HUES48 (cell line): Measurements from ENCODE around the gene SYAP1.
"Not testable (repeated sequence)": the region's sequence is repeated elsewhere in the genome, so short reads cannot be mapped to it uniquely, and the experiment has no call there.

Experiments used
- H3K27ac ChIP-seq: one replicate; pipeline ENCODE4 v1.7.0; 2013; ENCODE audit warnings: low read depth, low read length, inconsistent platforms
- H3K27me3 ChIP-seq: 2 replicates; pipeline ENCODE4 v1.6.1; 2013; ENCODE audit warnings: mild to moderate bottlenecking, low read length; ENCODE audit not compliant: control insufficient read depth, insufficient read depth
- H3K36me3 ChIP-seq: 2 replicates; pipeline ENCODE4 v1.6.1; 2013; ENCODE audit warnings: low read length; ENCODE audit not compliant: control insufficient read depth, insufficient read depth
- H3K4me1 ChIP-seq: 2 replicates; pipeline ENCODE4 v1.6.1; 2013; ENCODE audit warnings: mild to moderate bottlenecking, low read length; ENCODE audit not compliant: control insufficient read depth, insufficient read depth
- H3K4me3 ChIP-seq: 2 replicates; pipeline ENCODE4 v1.5.1; 2013; ENCODE audit warnings: mild to moderate bottlenecking, low read depth, low read length
- H3K9ac ChIP-seq: 2 replicates; pipeline ENCODE4 v1.6.1; 2013; ENCODE audit warnings: mild to moderate bottlenecking, low read depth, low read length, moderate library complexity
- H3K9me3 ChIP-seq: 2 replicates; pipeline ENCODE4 v1.6.1; 2013; ENCODE audit warnings: low read length; ENCODE audit not compliant: control insufficient read depth, insufficient read depth

The SYAP1 gene

GRCh38 chrX:16726347-16726988, 7.1 kb downstream of the SYAP1 start:
- not testable (repeated sequence) for H3K4me3 ChIP-seq, H3K27me3 ChIP-seq, H3K4me1 ChIP-seq, H3K27ac ChIP-seq, H3K9ac ChIP-seq
- Histone ChIP-seq H3K9me3 (peaks cover 13% of the 10 kb centered on the region; the same call in 1 of the 2 replicates), H3K36me3 (peaks cover 21% of the 10 kb centered on the region)

- no peak overlapping the region for H3K4me3 ChIP-seq
These were observed 8.2 kb downstream of the SYAP1 start for GRCh38 chrX:16727637-16728036.

GRCh38 chrX:16730450-16730849, 11.0 kb downstream of the SYAP1 start:
- H3K27me3 ChIP-seq, result no peaks in the 10 kb centered on the region
- no peak overlapping the region for H3K27ac ChIP-seq
- H3K4me1 ChIP-seq, result no peaks in the 10 kb centered on the region
- no peak overlapping the region for H3K4me3 ChIP-seq
- peaks cover 21% of the 10 kb centered on the region for H3K36me3 ChIP-seq
- H3K9ac ChIP-seq, result no peak overlapping the region
- H3K9me3 ChIP-seq, result peaks cover 13% of the 10 kb centered on the region; the same call in 1 of the 2 replicates

More at GRCh38 chrX:16727637-16728036, 8.2 kb downstream of the SYAP1 start:
- peaks cover 23% of the 10 kb centered on the region for H3K36me3 ChIP-seq
- peaks cover 13% of the 10 kb centered on the region; the same call in 1 of the 2 replicates for H3K9me3 ChIP-seq
- H3K9ac ChIP-seq, result no peak overlapping the region
- no peaks in the 10 kb centered on the region for H3K27me3 ChIP-seq
- H3K27ac ChIP-seq, result no peak overlapping the region
- no peaks in the 10 kb centered on the region for H3K4me1 ChIP-seq

GRCh38 chrX:16733013-16733412, 13.6 kb downstream of the SYAP1 start:
- Histone ChIP-seq H3K27me3 (no peaks in the 10 kb centered on the region), H3K4me3 (no peak overlapping the region), H3K36me3 (peaks cover 44% of the 10 kb centered on the region), H3K9ac (no peak overlapping the region), H3K9me3 (peaks cover 6% of the 10 kb centered on the region; the same call in 1 of the 2 replicates), H3K4me1 (no peaks in the 10 kb centered on the region), H3K27ac (no peak overlapping the region)

GRCh38 chrX:16737024-16737423, 17.6 kb downstream of the SYAP1 start:
- Histone ChIP-seq H3K4me1 (no peaks in the 10 kb centered on the region), H3K4me3 (no peak overlapping the region), H3K27me3 (no peaks in the 10 kb centered on the region), H3K9ac (no peak overlapping the region), H3K27ac (no peak overlapping the region), H3K36me3 (peaks cover 77% of the 10 kb centered on the region), H3K9me3 (no peaks in the 10 kb centered on the region)

- H3K36me3 ChIP-seq, result peaks cover 92% of the 10 kb centered on the region
- H3K27ac ChIP-seq, result no peak overlapping the region
- H3K9ac ChIP-seq, result no peak overlapping the region
- no peak overlapping the region for H3K4me3 ChIP-seq
- no peaks in the 10 kb centered on the region for H3K27me3 ChIP-seq
- H3K9me3 ChIP-seq, result no peaks in the 10 kb centered on the region
- H3K4me1 ChIP-seq, result no peaks in the 10 kb centered on the region
These were observed 20.2 kb downstream of the SYAP1 start for GRCh38 chrX:16739574-16739973.

- Histone ChIP-seq H3K27ac (no peak overlapping the region), H3K9ac (no peak overlapping the region), H3K4me3 (no peak overlapping the region), H3K4me1 (no peaks in the 10 kb centered on the region), H3K9me3 (no peaks in the 10 kb centered on the region), H3K36me3 (peaks cover 89% of the 10 kb centered on the region), H3K27me3 (no peaks in the 10 kb centered on the region)
These were observed 24.4 kb downstream of the SYAP1 start for GRCh38 chrX:16743604-16744325.

- Histone ChIP-seq H3K27ac (no peak overlapping the region), H3K4me3 (no peak overlapping the region), H3K27me3 (no peaks in the 10 kb centered on the region), H3K36me3 (peaks cover 88% of the 10 kb centered on the region), H3K9me3 (no peaks in the 10 kb centered on the region), H3K9ac (no peak overlapping the region), H3K4me1 (no peaks in the 10 kb centered on the region)
These were observed 25.7 kb downstream of the SYAP1 start for GRCh38 chrX:16745102-16745501.

GRCh38 chrX:16745659-16746058, 26.2 kb downstream of the SYAP1 start:
- Histone ChIP-seq H3K27ac (no peak overlapping the region), H3K36me3 (peaks cover 89% of the 10 kb centered on the region), H3K4me1 (no peaks in the 10 kb centered on the region)

GRCh38 chrX:16748425-16748824, 29.0 kb downstream of the SYAP1 start:
- H3K4me3 ChIP-seq, result no peak overlapping the region
- no peak overlapping the region for H3K27ac ChIP-seq
- no peaks in the 10 kb centered on the region for H3K9me3 ChIP-seq
- H3K36me3 ChIP-seq, result peaks cover 81% of the 10 kb centered on the region
- no peaks in the 10 kb centered on the region for H3K27me3 ChIP-seq
- no peak overlapping the region for H3K9ac ChIP-seq
- no peaks in the 10 kb centered on the region for H3K4me1 ChIP-seq

More at GRCh38 chrX:16745659-16746058, 26.2 kb downstream of the SYAP1 start:
- no peaks in the 10 kb centered on the region for H3K9me3 ChIP-seq
- H3K9ac ChIP-seq, result no peak overlapping the region
- H3K27me3 ChIP-seq, result no peaks in the 10 kb centered on the region
- H3K4me3 ChIP-seq, result no peak overlapping the region

- no peak overlapping the region for H3K4me3 ChIP-seq
- no peaks in the 10 kb centered on the region for H3K4me1 ChIP-seq
- no peak overlapping the region for H3K9ac ChIP-seq
- no peak overlapping the region for H3K27ac ChIP-seq
- peaks cover 80% of the 10 kb centered on the region for H3K36me3 ChIP-seq
- no peaks in the 10 kb centered on the region for H3K9me3 ChIP-seq
- H3K27me3 ChIP-seq, result no peaks in the 10 kb centered on the region
These were observed 30.7 kb downstream of the SYAP1 start for GRCh38 chrX:16750136-16750535.
